Skeletal muscle tissue (tissue), 4 donors: ENCODE data around the gene WT1. TPM values are rescaled to one million over a fixed set of nuclear protein-coding genes. Genes with fewer than 3 reads are reported as not detected.
"Not testable (repeated sequence)": the region's sequence is repeated elsewhere in the genome, so short reads cannot be mapped to it uniquely, and the experiment has no call there.

Source experiments
- H3K27ac ChIP-seq: one replicate; pipeline ENCODE4 v1.7.0; 2013; ENCODE audit warnings: mild to moderate bottlenecking, low read depth, low read length, inconsistent platforms
- H3K27me3 ChIP-seq, 3 donors: one replicate each; pipeline ENCODE4 v1.7.0; 2013; ENCODE audit warnings: low read length in 3 of 3; ENCODE audit not compliant: control insufficient read depth in 3 of 3, insufficient read depth in 3 of 3
- H3K36me3 ChIP-seq, 3 donors: one replicate each; pipeline ENCODE4 v1.7.0; 2013; ENCODE audit warnings: low read length in 3 of 3; ENCODE audit not compliant: control insufficient read depth in 3 of 3, insufficient read depth in 3 of 3
- H3K4me1 ChIP-seq, 3 donors: one replicate each; pipeline ENCODE4 v1.7.0; 2013; ENCODE audit warnings: low read length in 3 of 3, mild to moderate bottlenecking in 3 of 3; ENCODE audit not compliant: control insufficient read depth in 3 of 3, insufficient read depth in 3 of 3
- H3K4me3 ChIP-seq, 3 donors: one replicate each; pipeline ENCODE4 v1.7.0; 2013; ENCODE audit warnings: low read length in 3 of 3
- H3K9ac ChIP-seq, 3 donors: one replicate each; pipeline ENCODE4 v1.7.0; 2013; ENCODE audit warnings: low read length in 3 of 3, mild to moderate bottlenecking in 3 of 3, moderate library complexity in 2 of 3, low read depth in 1 of 3
- H3K9me3 ChIP-seq, 3 donors: one replicate each; pipeline ENCODE4 v1.7.0; 2013; ENCODE audit warnings: low read length in 3 of 3; ENCODE audit not compliant: control insufficient read depth in 3 of 3
- total RNA-seq: library from RNA; depleted of rRNA; stranded (reverse); fragments of >200 nt; gene quantifications from one replicate; pipeline ENCODE4 v1.2.3, GENCODE V29; 2014
- donor health status: Osteomylitis.

The WT1 gene
- total RNA-seq, 1 donor from 2014 or later: not detected

- Histone ChIP-seq H3K9ac (no peak overlapping the region), H3K4me3 (no peak overlapping the region), H3K36me3 (no peaks in the 10 kb centered on the region), H3K27me3 (peaks cover 0 to 10% (median 7%) of the 10 kb centered on the region in 3 donors), H3K27ac (no peak overlapping the region), H3K9me3 (peaks cover 0 to 5% (median 2%) of the 10 kb centered on the region in 3 donors), H3K4me1 (no peaks in the 10 kb centered on the region)
Observed at GRCh38 chr11:32379719-32380118, 55.6 kb downstream of the WT1 start.

DNA sequence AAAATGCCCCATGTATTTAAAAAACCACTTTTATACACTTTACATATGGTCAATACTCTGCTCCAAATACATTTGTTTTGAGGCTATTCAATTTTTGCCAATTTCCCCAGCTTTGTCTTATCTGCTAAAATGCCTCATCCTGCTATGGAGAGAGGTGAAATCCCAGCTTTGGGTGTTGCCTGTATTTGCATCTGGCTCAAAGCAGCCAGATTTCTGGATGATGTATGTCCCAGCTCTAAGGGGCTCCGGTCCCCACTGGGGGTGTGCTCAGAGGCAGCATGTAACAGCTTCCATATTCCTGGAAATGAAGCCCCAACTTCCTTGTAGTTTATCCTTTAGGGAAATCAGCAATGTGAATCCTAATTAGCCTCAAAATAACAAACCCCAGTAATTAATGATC, 59.5 kb downstream of the WT1 start:
- Histone ChIP-seq H3K9me3 (peaks cover 2% of the 10 kb centered on the region in 3 donors), H3K36me3 (no peaks in the 10 kb centered on the region), H3K4me3 (no peak overlapping the region), H3K9ac (no peak overlapping the region), H3K27me3 (peaks cover 0 to 7% (median 0%) of the 10 kb centered on the region in 3 donors), H3K4me1 (no peaks in the 10 kb centered on the region), H3K27ac (no peak overlapping the region)

GRCh38 chr11:32374261-32374711, 61.1 kb downstream of the WT1 start:
- no peak overlapping the region for H3K9ac ChIP-seq
- peaks cover 0 to 7% (median 0%) of the 10 kb centered on the region in 3 donors for H3K27me3 ChIP-seq
- H3K4me3 ChIP-seq: no peak overlapping the region
- no peak overlapping the region for H3K27ac ChIP-seq
- H3K9me3 ChIP-seq: peaks cover 2% of the 10 kb centered on the region in 3 donors
- no peaks in the 10 kb centered on the region for H3K36me3 ChIP-seq
- no peaks in the 10 kb centered on the region for H3K4me1 ChIP-seq

DNA sequence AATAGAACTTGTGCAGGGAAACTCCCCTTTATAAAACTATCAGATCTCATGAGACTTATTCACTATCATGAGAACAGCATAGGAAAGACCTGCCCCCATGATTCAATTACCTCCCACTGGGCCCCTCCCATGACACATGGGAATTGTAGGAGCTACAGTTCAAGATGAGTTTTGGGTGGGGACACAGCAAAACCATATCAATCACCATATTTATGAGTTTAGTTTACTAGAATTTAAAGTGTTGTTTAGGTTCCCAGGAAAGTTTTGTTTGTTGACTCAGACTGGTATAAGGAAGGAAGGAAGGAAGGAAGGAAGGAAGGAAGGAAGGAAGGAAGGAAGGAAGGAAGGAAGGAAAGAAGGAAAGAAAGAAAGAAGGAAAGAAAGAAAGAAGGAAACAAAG, 65.4 kb downstream of the WT1 start:
- not testable (repeated sequence) for H3K9ac ChIP-seq, H3K4me1 ChIP-seq, H3K36me3 ChIP-seq, H3K27me3 ChIP-seq, H3K9me3 ChIP-seq, H3K27ac ChIP-seq, H3K4me3 ChIP-seq

- Histone ChIP-seq H3K4me3 (no peak overlapping the region), H3K27ac (no peak overlapping the region), H3K4me1 (no peaks in the 10 kb centered on the region), H3K27me3 (no peaks in the 10 kb centered on the region), H3K9me3 (no peaks in the 10 kb centered on the region), H3K36me3 (no peaks in the 10 kb centered on the region), H3K9ac (no peak overlapping the region)
Observed at GRCh38 chr11:32366666-32367065, 68.7 kb downstream of the WT1 start.

DNA sequence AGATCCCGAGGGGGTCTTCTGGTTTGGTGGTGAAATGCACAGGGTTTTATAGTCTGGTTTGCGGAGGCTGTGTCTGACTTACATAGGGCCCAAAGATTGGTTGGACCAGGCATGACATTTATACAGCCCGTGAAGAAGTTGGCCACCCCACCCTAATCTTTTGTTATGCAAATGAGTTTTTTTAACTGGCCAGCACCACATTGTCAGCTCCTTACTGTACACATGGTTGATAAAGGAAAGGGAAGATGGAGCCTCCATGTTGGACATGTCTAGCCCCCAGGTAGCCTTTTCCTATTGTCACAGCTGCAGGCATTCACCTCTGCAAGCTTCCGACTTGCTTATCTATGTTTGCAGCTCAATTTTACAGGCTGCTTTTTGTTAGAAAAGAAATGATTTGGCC, 70.1 kb downstream of the WT1 start:
- Histone ChIP-seq H3K36me3 (no peaks in the 10 kb centered on the region), H3K9ac (no peak overlapping the region), H3K27ac (no peak overlapping the region), H3K4me1 (no peaks in the 10 kb centered on the region), H3K4me3 (no peak overlapping the region), H3K9me3 (no peaks in the 10 kb centered on the region), H3K27me3 (no peaks in the 10 kb centered on the region)

DNA sequence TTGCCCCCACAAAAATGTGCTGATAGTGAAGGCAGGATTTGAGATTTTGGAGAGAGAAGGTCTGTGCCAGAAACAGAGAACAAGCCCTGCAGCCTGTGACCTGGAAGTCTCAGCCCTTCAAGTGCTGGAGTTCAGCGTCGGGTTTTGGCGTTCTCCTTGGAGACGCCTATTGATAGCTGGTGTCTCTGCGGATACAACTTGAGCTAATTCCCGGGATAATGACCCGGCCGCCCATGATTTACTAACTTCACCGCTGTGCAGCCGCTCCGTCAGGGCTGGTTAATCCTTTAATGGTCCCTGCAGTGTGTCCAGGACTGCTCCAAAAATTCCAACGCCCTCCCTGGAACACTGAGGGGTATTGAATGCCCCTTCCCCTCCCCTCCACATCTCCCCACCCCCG, 76.6 kb downstream of the WT1 start:
- H3K27ac ChIP-seq: no peak overlapping the region
- H3K9me3 ChIP-seq: peaks cover 0 to 2% (median 0%) of the 10 kb centered on the region in 3 donors
- no peaks in the 10 kb centered on the region for H3K4me1 ChIP-seq
- H3K27me3 ChIP-seq: peaks cover 0 to 5% (median 3%) of the 10 kb centered on the region in 3 donors
- H3K4me3 ChIP-seq: no peak overlapping the region
- H3K36me3 ChIP-seq: no peaks in the 10 kb centered on the region
- no peak overlapping the region for H3K9ac ChIP-seq

GRCh38 chr11:32353884-32354283, 81.5 kb downstream of the WT1 start:
- Histone ChIP-seq H3K27me3 (peaks cover 0 to 7% (median 6%) of the 10 kb centered on the region in 3 donors), H3K36me3 (no peaks in the 10 kb centered on the region), H3K9me3 (peaks cover 0 to 2% (median 0%) of the 10 kb centered on the region in 3 donors), H3K27ac (no peak overlapping the region), H3K9ac (no peak overlapping the region), H3K4me3 (no peak overlapping the region), H3K4me1 (no peaks in the 10 kb centered on the region)

GRCh38 chr11:32348502-32348901, 86.8 kb downstream of the WT1 start:
- H3K9ac ChIP-seq: no peak overlapping the region
- H3K27ac ChIP-seq: no peak overlapping the region
- no peaks in the 10 kb centered on the region for H3K36me3 ChIP-seq

GRCh38 chr11:32344946-32345345, 90.4 kb downstream of the WT1 start:
- Histone ChIP-seq H3K36me3 (no peaks in the 10 kb centered on the region), H3K27ac (no peak overlapping the region), H3K4me3 (no peak overlapping the region), H3K9ac (no peak overlapping the region), H3K4me1 (no peaks in the 10 kb centered on the region), H3K27me3 (peaks cover 0 to 6% (median 0%) of the 10 kb centered on the region in 3 donors), H3K9me3 (no peaks in the 10 kb centered on the region)

More at GRCh38 chr11:32348502-32348901, 86.8 kb downstream of the WT1 start:
- H3K27me3 ChIP-seq: peaks cover 2 to 6% (median 3%) of the 10 kb centered on the region in 3 donors
- peaks cover 0 to 2% (median 0%) of the 10 kb centered on the region in 3 donors for H3K9me3 ChIP-seq
- H3K4me1 ChIP-seq: no peaks in the 10 kb centered on the region
- no peak overlapping the region for H3K4me3 ChIP-seq
